CD8-positive, alpha-beta memory T cell (primary cell): ENCODE results near the gene NDUFV1. TPM values are rescaled to one million over a fixed set of nuclear protein-coding genes. Genes with fewer than 3 reads are reported as not detected.
"Not testable (repeated sequence)": the region's sequence is repeated elsewhere in the genome, so short reads cannot be mapped to it uniquely, and the experiment has no call there.

Experiments
- CTCF ChIA-PET: fragments of 350-600 bp; sonication (Branson Sonifier 250); formaldehyde crosslinking; loops from one replicate; lab custom pipeline; 2021; ENCODE audit warnings: antibody characterized with exemption; lab: Charles Lee
- POLR2A ChIA-PET: fragments of 350-600 bp; sonication (Branson Sonifier 250); formaldehyde crosslinking; loops from one replicate; lab custom pipeline; 2021; ENCODE audit warnings: antibody characterized with exemption; lab: Charles Lee
- DNase-seq, 5 donors: peaks; one replicate each; pipeline versions ENCODE4 v3.0.0 to v3.0.0-alpha.2; 2020 to 2022; ENCODE audit warnings: mixed read lengths in 1 of 5
- H3K27ac ChIP-seq: one replicate; pipeline ENCODE4 v1.7.0; 2013; ENCODE audit warnings: low read depth, mild to moderate bottlenecking, low read length, moderate library complexity
- H3K27me3 ChIP-seq: 2 replicates; pipeline ENCODE4 v1.7.0; 2013; ENCODE audit warnings: low read length, mild to moderate bottlenecking; ENCODE audit not compliant: insufficient read depth, poor library complexity, severe bottlenecking
- H3K36me3 ChIP-seq: 2 replicates; pipeline ENCODE4 v1.7.0; 2013; ENCODE audit warnings: mild to moderate bottlenecking, low read length, moderate library complexity; ENCODE audit not compliant: insufficient read depth
- H3K4me1 ChIP-seq: 2 replicates; pipeline ENCODE4 v1.7.0; 2013; ENCODE audit warnings: mild to moderate bottlenecking, low read length, moderate library complexity; ENCODE audit not compliant: insufficient read depth
- H3K4me3 ChIP-seq: 2 replicates; pipeline ENCODE4 v1.7.0; 2013; ENCODE audit warnings: mild to moderate bottlenecking, low read length
- H3K9me3 ChIP-seq: 2 replicates; pipeline ENCODE4 v1.7.0; 2013; ENCODE audit warnings: mild to moderate bottlenecking, low read length
- H3K27ac Mint-ChIP-seq, 8 donors: one replicate each; pipeline ENCODE4 v1.8.0; 2020 to 2021; ENCODE audit warnings: mixed read lengths in 8 of 8, mild to moderate bottlenecking in 6 of 8, inconsistent platforms in 3 of 8, moderate library complexity in 3 of 8
- H3K27me3 Mint-ChIP-seq, 2 donors: one replicate each; pipeline ENCODE4 v1.8.0; 2020 to 2021; ENCODE audit warnings: mixed read lengths in 2 of 2, mild to moderate bottlenecking in 1 of 2, moderate library complexity in 1 of 2
- H3K36me3 Mint-ChIP-seq, 3 donors: one replicate each; pipeline ENCODE4 v1.8.0; 2020 to 2021; ENCODE audit warnings: mixed read lengths in 3 of 3, inconsistent platforms in 1 of 3, mild to moderate bottlenecking in 1 of 3
- H3K4me1 Mint-ChIP-seq, 3 donors: one replicate each; pipeline ENCODE4 v1.8.0; 2020 to 2021; ENCODE audit warnings: mixed read lengths in 3 of 3, inconsistent platforms in 1 of 3, mild to moderate bottlenecking in 1 of 3
- H3K4me3 Mint-ChIP-seq, 7 donors: one replicate each; pipeline ENCODE4 v1.8.0; 2020 to 2021; ENCODE audit warnings: mixed read lengths in 7 of 7, mild to moderate bottlenecking in 6 of 7, moderate library complexity in 4 of 7, inconsistent platforms in 2 of 7
- H3K9me3 Mint-ChIP-seq, 5 donors: one replicate each; pipeline ENCODE4 v1.8.0; 2020 to 2022; ENCODE audit warnings: mixed read lengths in 5 of 5, mild to moderate bottlenecking in 3 of 5, moderate library complexity in 2 of 5, inconsistent platforms in 1 of 5
- polyA plus RNA-seq: library from polyadenylated mRNA; unstranded; fragments of 300-500 nt; fragmentation: Illumina TruSeq; gene quantifications from one replicate; pipeline ENCODE4 v1.2.3, GENCODE V29; 2021
- total RNA-seq, 2 experiments: library from RNA; stranded (reverse); gene quantifications; one replicate each; pipeline ENCODE4 v1.2.3, GENCODE V29; 2021

The NDUFV1 gene
- total RNA-seq (100 to 1,000 TPM; 321 to 326 TPM), polyA plus RNA-seq (140 TPM)

GRCh38 chr11:67606492-67607295 lies at the start of gene NDUFV1:
TSS of gene NDUFV1 (plus strand) at chr11:67606936. CDS start at chr11:67607005, 69 bp downstream.
- Mint-ChIP-seq H3K4me3 (peak within 1 kb of the TSS; percentile 84 to 96 (median 91)), H3K4me1 (peaks cover 6 to 30% (median 15%) of the 10 kb centered on the region in 3 donors), H3K9me3 (no peaks in the 10 kb centered on the region), H3K27me3 (peaks cover 5 to 8% of the 10 kb centered on the region in 2 donors), H3K27ac (peak within 1 kb of the TSS; percentile 65 to 94 (median 92)), H3K36me3 (peaks cover 0 to 31% (median 2%) of the 10 kb centered on the region in 3 donors)
- ChIA-PET CTCF (no interaction called here), POLR2A (no interaction called here)
- H3K4me3 ChIP-seq = peak within 1 kb of the TSS; percentile 71
- H3K27ac ChIP-seq = peak within 1 kb of the TSS; percentile 75
- no peaks in the 10 kb centered on the region for H3K27me3 ChIP-seq
- peaks cover 18% of the 10 kb centered on the region for H3K4me1 ChIP-seq
- no peaks in the 10 kb centered on the region for H3K9me3 ChIP-seq
- DNase-seq = peak; percentile 93 to 96 (median 95)
- H3K36me3 ChIP-seq = peaks cover 18% of the 10 kb centered on the region

- no peaks in the 10 kb centered on the region for H3K9me3 ChIP-seq
- H3K4me1 ChIP-seq = no peaks in the 10 kb centered on the region
- H3K27me3 Mint-ChIP-seq = peaks cover 7 to 8% of the 10 kb centered on the region in 2 donors
- H3K27ac ChIP-seq = no peak overlapping the region
- no peak overlapping the region for H3K27ac Mint-ChIP-seq
- no peaks in the 10 kb centered on the region for H3K36me3 ChIP-seq
- H3K36me3 Mint-ChIP-seq = peaks cover 0 to 2% (median 0%) of the 10 kb centered on the region in 3 donors
- H3K9me3 Mint-ChIP-seq = no peaks in the 10 kb centered on the region
- no peak overlapping the region for H3K4me3 Mint-ChIP-seq
- peaks cover 0 to 12% (median 12%) of the 10 kb centered on the region in 3 donors for H3K4me1 Mint-ChIP-seq
- no peak for DNase-seq
- POLR2A ChIA-PET = no interaction called here
- H3K4me3 ChIP-seq = no peak overlapping the region
- H3K27me3 ChIP-seq = no peaks in the 10 kb centered on the region
- CTCF ChIA-PET = no interaction called here
Measured at GRCh38 chr11:67558084-67558772, 48.5 kb upstream of the NDUFV1 start.

- no peak for DNase-seq
- Histone ChIP-seq H3K36me3 (no peaks in the 10 kb centered on the region), H3K27ac (no peak overlapping the region), H3K9me3 (no peaks in the 10 kb centered on the region), H3K4me3 (no peak overlapping the region), H3K27me3 (no peaks in the 10 kb centered on the region), H3K4me1 (no peaks in the 10 kb centered on the region)
- Mint-ChIP-seq H3K27me3 (peaks cover 15 to 16% of the 10 kb centered on the region in 2 donors), H3K36me3 (no peaks in the 10 kb centered on the region), H3K4me3 (peak overlapping the region in 4 of 7 donors; percentile 3 to 55 (median 29)), H3K27ac (peak overlapping the region in 4 of 8 donors; percentile 48 to 90 (median 61)), H3K4me1 (peaks cover 0 to 12% (median 12%) of the 10 kb centered on the region in 3 donors), H3K9me3 (no peaks in the 10 kb centered on the region)
- POLR2A ChIA-PET = no interaction called here
- CTCF ChIA-PET = interaction anchor here (1.3 kb wide), 1 partner anchor 52 kb away, joined by 3 read pairs; no protein-coding TSS in a partner anchor
Measured at GRCh38 chr11:67561971-67562619, 44.6 kb upstream of the NDUFV1 start.

- H3K4me3 Mint-ChIP-seq = no peak overlapping the region
- no peaks in the 10 kb centered on the region for H3K27me3 ChIP-seq
- ChIA-PET CTCF (no interaction called here), POLR2A (no interaction called here)
- no peak overlapping the region for H3K4me3 ChIP-seq
- H3K36me3 ChIP-seq = no peaks in the 10 kb centered on the region
- DNase-seq = no peak
- H3K4me1 Mint-ChIP-seq = peaks cover 0 to 12% (median 12%) of the 10 kb centered on the region in 3 donors
- H3K27ac ChIP-seq = no peak overlapping the region
- H3K9me3 Mint-ChIP-seq = no peaks in the 10 kb centered on the region
- H3K27ac Mint-ChIP-seq = peak overlapping the region in 1 of 8 donors; percentile 33
- H3K36me3 Mint-ChIP-seq = no peaks in the 10 kb centered on the region
- H3K4me1 ChIP-seq = no peaks in the 10 kb centered on the region
- no peaks in the 10 kb centered on the region for H3K9me3 ChIP-seq
- peaks cover 15 to 16% of the 10 kb centered on the region in 2 donors for H3K27me3 Mint-ChIP-seq
Measured at GRCh38 chr11:67562963-67563704, 43.6 kb upstream of the NDUFV1 start.

- CTCF ChIA-PET, H3K36me3 ChIP-seq, H3K4me1 ChIP-seq, H3K4me3 Mint-ChIP-seq, H3K4me3 ChIP-seq, H3K9me3 Mint-ChIP-seq, POLR2A ChIA-PET, H3K36me3 Mint-ChIP-seq, H3K9me3 ChIP-seq, H3K27ac ChIP-seq, H3K27me3 ChIP-seq, DNase-seq: not testable (repeated sequence)
- H3K4me1 Mint-ChIP-seq = peaks cover 0 to 12% (median 12%) of the 10 kb centered on the region in 3 donors
- peak overlapping the region in 1 of 8 donors; percentile 83 for H3K27ac Mint-ChIP-seq
- H3K27me3 Mint-ChIP-seq = peaks cover 15 to 16% of the 10 kb centered on the region in 2 donors
Measured at GRCh38 chr11:67563705-67564114, 43.0 kb upstream of the NDUFV1 start.

DNA sequence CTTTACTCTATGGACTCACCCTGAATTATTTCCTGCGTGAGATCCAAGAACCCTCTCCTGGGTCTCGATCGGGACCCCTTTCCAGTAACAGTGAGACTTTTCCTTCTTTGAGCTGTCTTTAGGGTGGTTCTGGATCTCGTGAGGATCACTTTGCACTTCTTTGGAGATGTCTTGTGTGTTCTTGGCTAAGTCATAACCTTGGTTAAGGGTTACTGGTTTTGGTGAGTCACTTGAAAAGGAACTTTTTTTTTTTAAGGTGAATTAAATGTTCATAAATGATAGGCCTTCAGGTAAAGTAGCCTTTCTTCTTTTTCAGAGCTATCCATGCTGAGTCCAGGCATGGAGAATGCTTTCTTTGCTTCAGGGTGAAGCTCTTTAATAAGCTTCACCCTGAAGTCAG lies 42.5 kb upstream of the NDUFV1 start:
- no peak for DNase-seq
- no peaks in the 10 kb centered on the region for H3K36me3 Mint-ChIP-seq
- H3K4me3 ChIP-seq = no peak overlapping the region
- POLR2A ChIA-PET = no interaction called here
- peak overlapping the region in 1 of 8 donors; percentile 11 for H3K27ac Mint-ChIP-seq
- H3K4me1 ChIP-seq = no peaks in the 10 kb centered on the region
- no peak overlapping the region for H3K4me3 Mint-ChIP-seq
- no peaks in the 10 kb centered on the region for H3K9me3 Mint-ChIP-seq
- peaks cover 0 to 12% (median 12%) of the 10 kb centered on the region in 3 donors for H3K4me1 Mint-ChIP-seq
- H3K27ac ChIP-seq = no peak overlapping the region
- H3K27me3 ChIP-seq = no peaks in the 10 kb centered on the region
- H3K36me3 ChIP-seq = no peaks in the 10 kb centered on the region
- CTCF ChIA-PET = no interaction called here
- peaks cover 14 to 15% of the 10 kb centered on the region in 2 donors for H3K27me3 Mint-ChIP-seq
- H3K9me3 ChIP-seq = no peaks in the 10 kb centered on the region

DNA sequence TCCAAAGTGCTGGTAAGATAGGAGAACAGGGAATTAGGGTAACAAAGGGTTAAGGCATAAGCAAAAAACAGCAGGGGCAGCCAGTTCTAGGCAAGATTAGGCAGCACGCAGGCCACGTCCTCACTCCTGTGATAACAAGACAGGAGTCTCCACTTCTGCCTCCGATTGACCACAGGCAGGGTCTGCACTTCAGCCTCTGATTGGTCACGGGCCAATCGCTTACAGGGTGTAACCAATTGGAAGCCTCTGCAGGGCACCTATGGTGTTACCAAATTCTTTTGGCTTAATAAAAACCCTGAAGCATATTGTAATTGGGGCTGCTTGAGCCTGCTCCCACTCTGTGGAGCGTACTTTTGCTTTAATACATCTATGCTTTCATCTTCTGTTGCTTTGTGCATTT lies 35.3 kb upstream of the NDUFV1 start:
- POLR2A ChIA-PET = no interaction called here
- H3K4me1 ChIP-seq = no peaks in the 10 kb centered on the region
- Mint-ChIP-seq H3K27me3 (peaks cover 8 to 21% of the 10 kb centered on the region in 2 donors), H3K36me3 (peaks cover 0 to 4% (median 0%) of the 10 kb centered on the region in 3 donors), H3K4me3 (no peak overlapping the region), H3K27ac (no peak overlapping the region), H3K4me1 (no peaks in the 10 kb centered on the region), H3K9me3 (no peaks in the 10 kb centered on the region)
- H3K27ac ChIP-seq = no peak overlapping the region
- CTCF ChIA-PET = interaction anchor here (1.9 kb wide), 1 partner anchor 43 kb away, joined by 9 read pairs; no protein-coding TSS in a partner anchor
- H3K9me3 ChIP-seq = no peaks in the 10 kb centered on the region
- no peak overlapping the region for H3K4me3 ChIP-seq
- no peak for DNase-seq
- no peaks in the 10 kb centered on the region for H3K36me3 ChIP-seq
- no peaks in the 10 kb centered on the region for H3K27me3 ChIP-seq
